Hematopoietic multipotent progenitor cell treated with erythropoietin and hydrocortisone succinate and interleukin-3 and kit ligand, for 15 days (in vitro differentiated cells): ENCODE data around the gene ASF1A.

ENCODE experiments used
- DNase-seq: peaks from one replicate; pipeline ENCODE4 v3.0.0-alpha.2; 2015; ENCODE audit warnings: low spot score

The ASF1A gene

GRCh38 chr6:118881440-118882313 is 12.3 kb upstream of the ASF1A start:
- DNase-seq: no peak

- DNase-seq: no peak
These were observed 11.5 kb upstream of the ASF1A start for GRCh38 chr6:118882314-118882905.

- no peak for DNase-seq
These were observed 7.3 kb upstream of the ASF1A start for GRCh38 chr6:118886641-118887040.

GRCh38 chr6:118889163-118889562 is 4.8 kb upstream of the ASF1A start:
- DNase-seq: no peak

- no peak for DNase-seq
These were observed 2.8 kb upstream of the ASF1A start for GRCh38 chr6:118890997-118891790.

GRCh38 chr6:118892355-118892991 is 1.5 kb upstream of the ASF1A start:
- DNase-seq: peak; percentile 33

GRCh38 chr6:118893064-118893806 is 717 bp upstream of the ASF1A start:
- DNase-seq: peak; percentile 28

GRCh38 chr6:118894425-118895260 is 691 bp downstream of the ASF1A start:
- peak; percentile 51 for DNase-seq

GRCh38 chr6:118895261-118895560 is 1.3 kb downstream of the ASF1A start:
- peak; percentile 35 for DNase-seq

- DNase-seq: peak; percentile 35
These were observed 1.9 kb downstream of the ASF1A start for GRCh38 chr6:118895859-118896258.

- DNase-seq: peak; percentile 82
These were observed 2.6 kb downstream of the ASF1A start for GRCh38 chr6:118896339-118897136.

- no peak for DNase-seq
These were observed 3.4 kb downstream of the ASF1A start for GRCh38 chr6:118897386-118897785.

GRCh38 chr6:118899948-118900347 is 6.0 kb downstream of the ASF1A start:
- no peak for DNase-seq

- no peak for DNase-seq
These were observed 8.8 kb downstream of the ASF1A start for GRCh38 chr6:118902726-118903125.

GRCh38 chr6:118903138-118903537 is 9.2 kb downstream of the ASF1A start:
- DNase-seq: no peak

GRCh38 chr6:118903691-118904090 is 9.7 kb downstream of the ASF1A start:
- no peak for DNase-seq

GRCh38 chr6:118905084-118905483 is 11.1 kb downstream of the ASF1A start:
- DNase-seq: no peak

GRCh38 chr6:118905851-118906250 is 11.9 kb downstream of the ASF1A start:
- DNase-seq: no peak

- no peak for DNase-seq
These were observed 14.5 kb downstream of the ASF1A start for GRCh38 chr6:118908441-118908840.

- DNase-seq: no peak
These were observed 18.7 kb downstream of the ASF1A start for GRCh38 chr6:118912646-118913045.
